KMS-11 (cell line): ENCODE results near the gene SNCB.
"Not testable (repeated sequence)": the region's sequence is repeated elsewhere in the genome, so short reads cannot be mapped to it uniquely, and the experiment has no call there.

ENCODE experiments used
- H2AFZ ChIP-seq: fragments of 200-600 bp; sonication (generic); 2 replicates; pipeline ENCODE4 v1.6.1; 2016; ENCODE audit warnings: antibody characterized with exemption, mixed run types, low read depth
- H3K27ac ChIP-seq: fragments of 200-600 bp; sonication (generic); 2 replicates; pipeline ENCODE4 v1.6.1; 2016; ENCODE audit warnings: mild to moderate bottlenecking, mixed run types
- H3K27me3 ChIP-seq: fragments of 200-600 bp; sonication (generic); 2 replicates; pipeline ENCODE4 v1.6.1; 2017; ENCODE audit warnings: mild to moderate bottlenecking, low read depth, mixed run types, moderate library complexity; ENCODE audit not compliant: insufficient read depth
- H3K36me3 ChIP-seq: fragments of 200-600 bp; sonication (generic); 2 replicates; pipeline ENCODE4 v1.6.1; 2017; ENCODE audit warnings: mild to moderate bottlenecking, mixed run types; ENCODE audit not compliant: insufficient read depth
- H3K4me1 ChIP-seq: fragments of 200-600 bp; sonication (generic); 2 replicates; pipeline ENCODE4 v1.6.1; 2016; ENCODE audit warnings: mild to moderate bottlenecking, low read depth, mixed run types; ENCODE audit not compliant: poor library complexity, severe bottlenecking
- H3K4me2 ChIP-seq: fragments of 200-600 bp; sonication (generic); 2 replicates; pipeline ENCODE4 v1.7.0; 2016; ENCODE audit warnings: mild to moderate bottlenecking, mixed run types
- H3K4me3 ChIP-seq: fragments of 200-600 bp; sonication (generic); IDR thresholded peaks from 2 replicates; pipeline ENCODE4 v1.6.1; 2017; ENCODE audit warnings: low read depth, low read length, mixed read lengths; ENCODE audit not compliant: insufficient read depth
- H3K79me2 ChIP-seq: fragments of 200-600 bp; sonication (generic); 2 replicates; pipeline ENCODE4 v1.6.1; 2016; ENCODE audit warnings: low read depth, mixed run types; ENCODE audit not compliant: insufficient read depth
- H3K9ac ChIP-seq: fragments of 200-600 bp; sonication (generic); 2 replicates; pipeline ENCODE4 v1.6.1; 2016; ENCODE audit warnings: mild to moderate bottlenecking, mixed run types
- H4K20me1 ChIP-seq: fragments of 200-600 bp; sonication (generic); 2 replicates; pipeline ENCODE4 v1.6.1; 2016; ENCODE audit warnings: mild to moderate bottlenecking, mixed run types; ENCODE audit not compliant: insufficient read depth
- CTCF ChIP-seq: fragments of 200-600 bp; sonication (generic); conservative IDR thresholded peaks from 2 replicates; pipeline ENCODE4 v1.6.1; 2017; ENCODE audit warnings: low read depth, mild to moderate bottlenecking, antibody characterized with exemption, low read length, moderate library complexity, mixed read lengths

Gene SNCB

GRCh38 chr5:176594554-176594953, 35.8 kb downstream of the SNCB start:
- H3K79me2 ChIP-seq, result peaks cover 12% of the 10 kb centered on the region; the same call in 1 of the 2 replicates

GRCh38 chr5:176593273-176593869, 37.0 kb downstream of the SNCB start:
- Histone ChIP-seq H3K27ac (no peak overlapping the region), H3K79me2 (0 out of 2 replicates have a peak, but pooled peaks cover 3% of the 10 kb centered on the region), H2AFZ (no peak overlapping the region), H4K20me1 (no peaks in the 10 kb centered on the region), H3K27me3 (no peaks in the 10 kb centered on the region), H3K36me3 (no peaks in the 10 kb centered on the region), H3K9ac (no peak overlapping the region), H3K4me1 (peaks cover 4% of the 10 kb centered on the region), H3K4me2 (no peak overlapping the region), H3K4me3 (no peak overlapping the region)
- TF ChIP-seq CTCF, result no peak

More at GRCh38 chr5:176594554-176594953, 35.8 kb downstream of the SNCB start:
- Histone ChIP-seq H2AFZ (no peak overlapping the region), H3K4me3 (no peak overlapping the region), H3K27me3 (no peaks in the 10 kb centered on the region), H3K9ac (no peak overlapping the region), H4K20me1 (no peaks in the 10 kb centered on the region), H3K27ac (no peak overlapping the region), H3K4me2 (no peak overlapping the region), H3K4me1 (peaks cover 16% of the 10 kb centered on the region), H3K36me3 (no peaks in the 10 kb centered on the region)
- TF ChIP-seq CTCF, result no peak

- no peak overlapping the region for H3K4me3 ChIP-seq
- H3K9ac ChIP-seq, result no peak overlapping the region
- no peaks in the 10 kb centered on the region for H4K20me1 ChIP-seq
- no peak overlapping the region for H2AFZ ChIP-seq
- no peak overlapping the region for H3K27ac ChIP-seq
- no peaks in the 10 kb centered on the region for H3K27me3 ChIP-seq
- no peaks in the 10 kb centered on the region for H3K4me1 ChIP-seq
- no peak overlapping the region for H3K4me2 ChIP-seq
- TF ChIP-seq CTCF, result no peak
- H3K36me3 ChIP-seq, result no peaks in the 10 kb centered on the region
- no peaks in the 10 kb centered on the region for H3K79me2 ChIP-seq
Observed at GRCh38 chr5:176592573-176592972, 37.8 kb downstream of the SNCB start.

- H3K4me2 ChIP-seq, H3K27ac ChIP-seq, H4K20me1 ChIP-seq, H3K79me2 ChIP-seq, H3K36me3 ChIP-seq, H3K4me1 ChIP-seq, H3K9ac ChIP-seq, H2AFZ ChIP-seq, H3K27me3 ChIP-seq, H3K4me3 ChIP-seq: not testable (repeated sequence)
Observed at GRCh38 chr5:176591667-176592066, 38.7 kb downstream of the SNCB start.

- no peak overlapping the region for H2AFZ ChIP-seq
- no peaks in the 10 kb centered on the region for H3K79me2 ChIP-seq
- no peak overlapping the region for H3K27ac ChIP-seq
- no peak overlapping the region for H3K4me2 ChIP-seq
- no peaks in the 10 kb centered on the region for H3K4me1 ChIP-seq
- H3K9ac ChIP-seq, result no peak overlapping the region
- no peak overlapping the region for H3K4me3 ChIP-seq
- H3K27me3 ChIP-seq, result no peaks in the 10 kb centered on the region
- no peak for TF ChIP-seq CTCF
- no peaks in the 10 kb centered on the region for H3K36me3 ChIP-seq
- no peaks in the 10 kb centered on the region for H4K20me1 ChIP-seq
Observed at GRCh38 chr5:176590035-176590717, 40.2 kb downstream of the SNCB start.
